ENCODE measurements around the gene MCOLN2.

- TF ChIP-seq CTCF (IDR thresholded peaks at IDR 0.05) (no peak), POLR2AphosphoS5 (IDR thresholded peaks at IDR 0.05; ENCODE audit: low read depth, low read length) (no peak), REST (IDR thresholded peaks at IDR 0.05; ENCODE audit: insufficient read depth in 1 of 2, low read depth in 2 of 2, low read length in 1 of 2) (no peak), TCF7L2 (IDR thresholded peaks at IDR 0.05; ENCODE audit: low read depth, low read length) (no peak), SIN3A (IDR thresholded peaks at IDR 0.05; ENCODE audit: borderline replicate concordance, insufficient read depth, low read depth, low read length) (no peak)
Observed at GRCh38 chr1:84896279-84896678, 100.6 kb downstream of the MCOLN2 start.
